Midbrain (tissue), 1 donor: ENCODE results near the gene ZNF74.

ENCODE experiments used
- DNase-seq: peaks from one replicate; lab custom pipeline; 2025; lab: John Stamatoyannopoulos, UW

ZNF74 gene

DNA sequence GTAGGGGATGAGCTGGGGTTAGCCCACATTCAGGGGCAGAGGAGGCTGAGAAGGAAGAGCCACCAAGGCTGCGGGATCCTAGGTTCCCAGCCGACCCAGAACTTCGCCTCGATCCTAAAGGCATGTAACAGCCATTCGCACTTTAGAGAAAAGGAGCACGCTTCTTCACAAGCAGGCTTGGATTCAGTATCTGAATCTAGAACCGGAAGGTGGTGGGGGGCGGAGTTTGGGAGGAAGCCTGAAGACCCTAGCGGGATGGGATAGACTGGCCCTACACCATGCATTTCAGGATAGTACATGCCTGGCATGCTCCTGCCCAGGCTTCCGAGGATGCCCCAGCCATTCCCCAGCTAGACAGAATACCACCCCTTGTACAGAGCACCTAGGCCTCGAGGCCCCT, 39.2 kb downstream of the ZNF74 start:
- no peak for DNase-seq

- no peak for DNase-seq
These were observed 39.8 kb downstream of the ZNF74 start for GRCh38 chr22:20433686-20434241.

- DNase-seq = no peak
These were observed 40.4 kb downstream of the ZNF74 start for GRCh38 chr22:20434264-20434751.

- no peak for DNase-seq
These were observed 40.8 kb downstream of the ZNF74 start for GRCh38 chr22:20434773-20435172.

GRCh38 chr22:20435436-20436306, 41.7 kb downstream of the ZNF74 start:
- DNase-seq = no peak

DNA sequence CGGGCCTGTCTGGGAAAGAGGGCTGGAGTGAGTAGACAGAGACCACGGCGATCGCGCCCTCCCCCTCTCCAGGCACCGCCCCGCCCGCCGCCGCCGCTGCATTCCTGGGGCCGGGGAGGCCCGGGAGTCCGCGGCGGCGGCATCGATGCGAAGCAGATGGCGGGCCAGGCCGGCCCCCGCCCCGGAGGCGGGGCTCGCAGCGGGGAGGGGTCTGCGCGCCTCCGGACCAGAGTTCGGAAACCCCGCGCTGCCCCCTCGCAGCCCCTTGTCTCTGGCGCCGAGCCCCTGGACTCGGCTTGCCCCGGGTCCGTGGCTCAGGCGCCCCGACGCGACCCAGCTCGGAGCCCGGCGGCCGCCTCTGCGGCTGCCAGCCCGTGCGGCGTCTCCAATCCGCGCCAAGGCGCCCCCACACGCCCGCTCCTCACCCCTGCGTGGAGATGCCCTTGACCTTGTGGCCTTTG, 42.4 kb downstream of the ZNF74 start:
- no peak for DNase-seq

DNA sequence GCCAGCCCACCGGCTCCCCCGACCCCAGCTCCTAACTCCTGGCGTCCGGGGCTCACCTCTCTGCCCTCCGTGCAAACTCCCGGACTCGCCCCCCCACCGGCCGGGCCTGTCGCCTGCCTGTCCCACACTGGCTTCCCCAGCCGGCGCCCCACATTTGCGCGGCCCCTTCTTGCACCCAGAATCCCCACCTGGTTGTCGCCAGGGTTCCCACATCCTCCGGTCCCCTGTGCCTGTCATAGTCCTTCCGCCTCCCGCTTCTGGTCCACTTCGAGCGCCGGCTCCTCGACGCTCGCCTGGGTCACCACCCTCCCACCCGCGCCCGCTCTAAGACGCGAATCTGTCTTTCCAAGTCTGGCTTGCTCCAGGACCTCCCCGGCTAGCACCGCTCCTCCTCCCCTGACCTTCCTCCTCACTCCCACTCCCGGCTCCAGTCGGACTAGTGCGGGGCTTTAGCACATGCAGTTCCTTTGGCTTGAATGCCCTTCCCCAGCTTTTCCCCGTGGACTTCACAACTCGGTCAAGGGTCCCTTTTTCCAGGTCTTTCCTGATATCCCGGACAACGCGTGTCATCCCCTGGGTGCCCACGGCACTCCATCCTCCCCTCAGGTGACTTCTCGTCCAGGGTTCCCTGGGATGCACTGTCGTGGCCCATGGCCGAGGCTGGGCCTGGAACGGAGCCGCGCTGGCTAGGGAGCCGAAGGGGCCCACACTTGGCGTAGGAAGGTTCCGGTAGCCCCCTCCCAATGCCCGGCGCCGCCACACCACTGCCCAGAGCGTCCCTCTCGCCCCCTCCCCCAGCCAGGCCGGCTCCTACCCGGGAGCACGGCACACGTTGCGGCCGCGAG, 43.0 kb downstream of the ZNF74 start:
- DNase-seq = no peak

GRCh38 chr22:20437613-20438426, 43.9 kb downstream of the ZNF74 start, which contains the start of gene SCARF2:
Gene SCARF2 (minus strand): TSS chr22:20437825. CDS start chr22:20437754, 71 bp downstream.
- no peak for DNase-seq

DNA sequence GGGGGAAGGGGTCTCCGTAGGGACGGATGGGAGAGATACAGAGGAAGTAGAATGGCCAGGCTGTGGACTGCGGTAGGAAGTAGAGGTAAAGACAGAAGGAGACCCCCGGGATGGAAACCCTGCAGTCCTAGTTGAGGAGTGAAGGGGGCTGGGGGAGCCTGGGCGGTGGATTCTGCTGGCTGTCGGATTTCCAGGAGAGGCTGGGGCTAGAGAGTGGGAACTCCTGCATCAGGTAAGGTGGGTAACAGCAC, 44.4 kb downstream of the ZNF74 start:
- DNase-seq = no peak

DNA sequence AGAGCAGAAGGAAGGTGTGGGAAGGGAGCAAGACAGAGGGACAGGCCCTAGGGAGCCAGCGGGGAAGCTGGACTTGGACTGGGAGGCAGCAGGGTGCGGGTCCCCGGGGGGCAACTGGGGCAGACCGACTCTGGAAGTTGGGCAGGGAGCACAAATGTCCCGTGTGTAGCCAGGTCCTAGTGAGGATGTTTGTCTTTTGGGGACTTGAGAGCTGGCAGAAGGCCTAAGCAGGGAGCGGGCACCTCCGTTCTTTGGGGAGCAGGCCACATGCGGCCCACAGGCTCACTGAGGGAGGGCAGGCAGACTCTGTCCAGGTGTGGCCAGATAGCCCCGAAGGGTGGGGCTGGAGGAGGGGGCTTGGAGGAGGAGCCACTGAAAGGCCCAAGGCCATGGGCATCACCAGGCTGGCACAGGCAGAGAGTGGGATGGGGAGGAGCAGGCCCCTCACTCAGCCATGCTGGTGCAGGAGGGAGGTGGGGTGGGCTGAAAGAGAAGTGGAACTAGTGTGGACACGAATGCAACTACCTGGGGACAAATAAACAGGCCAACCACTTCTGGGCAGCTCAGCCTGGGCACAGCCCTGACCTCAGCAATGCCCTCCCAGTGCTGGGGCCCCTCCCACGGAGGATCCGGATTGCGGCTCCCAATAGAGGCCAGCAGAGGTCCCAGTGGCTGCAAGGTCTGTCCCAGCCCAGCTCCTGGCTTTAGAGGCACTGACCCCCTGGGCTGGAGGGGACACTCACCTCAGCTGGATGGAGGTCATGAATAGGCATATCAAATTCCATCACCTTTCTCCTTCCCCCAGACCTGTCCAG, 44.9 kb downstream of the ZNF74 start:
- no peak for DNase-seq

GRCh38 chr22:20439556-20439927, 45.6 kb downstream of the ZNF74 start:
- DNase-seq = no peak

DNA sequence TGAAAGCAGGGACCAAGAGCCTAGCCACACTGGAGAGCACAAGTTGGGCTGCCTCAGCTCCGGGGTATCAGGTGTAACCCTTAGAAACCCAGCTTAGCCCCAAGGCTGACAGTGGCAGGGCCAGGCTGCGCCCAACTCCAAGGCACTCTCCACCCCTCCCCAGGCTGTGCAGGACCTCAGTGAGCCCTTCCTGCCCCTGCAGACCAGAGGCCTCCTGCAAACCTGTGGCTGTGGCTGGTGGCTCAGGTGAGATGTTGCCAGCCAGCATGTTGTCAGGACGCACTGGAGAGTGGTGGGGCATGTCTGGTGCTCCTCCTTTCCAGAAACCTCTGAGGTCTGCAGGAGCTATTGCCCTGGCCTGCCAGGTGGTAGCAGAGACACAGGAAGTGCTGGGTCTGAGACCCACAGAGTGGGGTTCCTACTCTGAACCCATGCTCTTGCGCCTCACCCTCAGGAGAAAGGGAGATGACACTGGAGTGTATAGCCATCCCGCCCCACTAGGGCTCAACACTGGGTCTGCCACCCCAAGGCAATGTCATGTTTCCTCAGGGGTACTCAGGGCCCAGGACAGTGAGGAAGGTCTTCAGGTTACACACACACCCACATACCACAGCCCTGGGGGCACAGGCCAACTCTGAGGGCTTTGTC, 46.1 kb downstream of the ZNF74 start:
- no peak for DNase-seq

DNA sequence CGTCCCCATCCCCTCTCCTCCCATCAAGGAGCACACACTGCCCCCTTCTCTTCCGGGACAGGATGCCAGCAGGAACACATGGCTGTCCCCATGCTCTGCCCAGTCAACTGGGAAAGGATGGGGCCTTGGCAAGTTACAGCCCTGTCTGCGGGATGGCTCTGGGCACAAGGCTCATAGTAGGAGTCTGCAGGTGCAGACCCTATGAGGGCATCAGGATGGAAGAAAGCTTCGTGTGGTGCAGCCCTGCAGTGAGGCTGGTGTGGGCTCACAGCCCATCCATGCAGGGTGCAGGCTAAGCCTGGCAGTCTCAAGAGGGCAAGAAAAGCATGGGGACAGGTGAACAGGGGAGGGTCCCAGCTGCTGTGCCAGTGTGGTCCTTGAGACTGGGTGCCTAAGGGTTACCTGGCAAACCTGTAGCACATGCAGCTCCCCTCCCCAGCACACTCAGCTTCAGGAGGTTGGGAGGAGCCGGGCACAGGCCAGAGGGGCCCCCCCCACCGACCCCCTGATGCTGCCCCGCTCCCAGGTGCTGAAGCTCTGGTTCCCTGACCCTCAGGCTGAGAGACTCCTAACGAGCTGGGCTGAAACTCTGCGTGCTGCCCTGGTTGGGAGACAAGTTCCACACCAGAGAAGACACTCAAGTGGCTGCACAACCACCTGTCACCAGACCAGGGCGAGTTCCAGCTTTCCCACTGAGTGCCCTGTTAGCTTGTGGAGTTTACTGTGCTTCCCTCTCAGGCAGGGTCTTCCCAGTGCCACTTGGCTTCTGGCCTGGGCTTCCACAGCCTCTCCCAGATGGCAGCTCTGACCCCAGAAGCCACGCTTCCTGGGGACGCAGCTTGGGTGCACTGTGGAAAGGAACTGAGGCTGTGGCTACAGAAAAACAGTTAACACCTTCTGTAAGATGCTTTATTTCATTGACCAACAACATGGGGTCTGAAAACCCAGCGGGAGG, 47.0 kb downstream of the ZNF74 start:
- DNase-seq = no peak

DNA sequence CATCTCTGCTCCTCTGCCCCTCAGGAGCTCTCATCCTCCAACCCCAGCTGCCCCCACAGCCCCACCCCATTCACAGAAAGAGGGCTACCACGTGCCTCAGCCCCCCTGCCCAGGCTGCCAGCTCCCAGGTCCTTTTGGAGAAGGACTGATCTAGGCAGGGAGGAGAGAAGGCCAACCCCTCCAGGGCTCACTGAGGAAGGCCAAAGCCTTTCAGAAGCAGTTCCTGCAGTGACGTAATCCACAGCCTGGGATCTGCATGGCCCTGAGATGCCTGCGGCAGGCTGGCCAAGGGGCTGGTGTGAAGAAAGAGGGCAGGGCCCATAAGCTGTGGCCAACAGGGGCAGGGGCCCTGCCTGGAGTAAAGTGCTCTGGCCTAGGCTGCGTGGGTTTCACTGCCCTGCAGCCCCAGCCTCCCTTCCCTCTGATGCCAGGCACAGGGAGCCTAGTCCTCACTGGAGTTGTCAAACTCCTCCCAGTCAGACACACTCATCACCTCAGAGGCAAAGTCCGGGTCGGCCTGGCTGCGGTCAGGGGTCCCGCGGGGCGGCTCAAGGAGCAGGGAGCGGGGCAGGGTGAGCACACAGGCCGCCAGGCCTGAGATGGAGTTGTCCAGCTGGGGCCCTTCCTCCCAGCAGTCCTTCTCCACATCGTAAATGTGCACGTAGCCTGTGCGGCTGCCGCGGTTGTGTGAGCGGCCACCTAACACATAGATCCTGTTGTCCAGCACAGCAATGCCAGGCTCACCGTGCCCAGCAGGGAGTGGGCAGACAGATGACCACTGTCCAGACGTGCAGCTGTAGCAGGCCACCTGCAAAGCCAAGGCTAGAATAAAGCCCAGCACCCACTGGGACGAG, 47.9 kb downstream of the ZNF74 start:
- no peak for DNase-seq

DNA sequence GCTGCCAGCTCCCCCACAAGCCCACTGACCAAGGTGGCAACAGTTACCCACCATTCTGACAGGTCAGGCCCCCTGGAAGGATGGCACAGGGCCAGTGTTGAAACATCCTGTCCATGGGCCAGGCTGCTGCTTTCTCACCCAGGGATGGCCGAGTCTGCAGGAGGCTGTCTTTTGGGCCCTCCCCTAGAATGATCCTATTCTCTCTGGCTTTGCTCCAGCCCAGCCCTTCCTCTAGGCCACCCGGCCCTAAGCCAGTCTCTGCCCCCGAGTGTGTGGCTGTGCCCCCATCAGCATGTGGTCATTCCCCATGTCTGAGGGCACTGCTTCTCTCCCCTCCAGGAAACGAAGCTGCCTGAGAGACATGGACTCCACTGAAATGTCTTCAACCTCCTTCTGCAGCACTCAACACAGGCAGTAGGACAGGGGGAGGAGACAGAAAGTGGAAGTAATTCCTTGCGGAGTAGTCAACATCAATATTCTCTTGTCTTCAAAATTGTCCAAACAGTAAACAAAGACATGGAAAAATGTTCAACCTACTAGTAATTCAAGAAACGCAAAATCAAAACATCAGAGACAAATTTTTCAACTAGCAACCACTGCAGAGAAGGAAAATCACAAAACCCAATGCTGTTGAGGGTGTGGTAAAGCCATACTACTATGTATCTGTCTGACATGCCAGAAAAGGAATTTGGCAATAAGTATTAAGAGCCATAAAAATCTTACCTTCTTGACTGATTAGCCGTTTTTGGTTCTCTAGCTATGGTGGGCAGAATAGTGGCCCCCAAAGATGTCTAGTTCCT, 48.7 kb downstream of the ZNF74 start:
- no peak for DNase-seq

- no peak for DNase-seq
These were observed 50.4 kb downstream of the ZNF74 start for GRCh38 chr22:20444325-20444724.

DNA sequence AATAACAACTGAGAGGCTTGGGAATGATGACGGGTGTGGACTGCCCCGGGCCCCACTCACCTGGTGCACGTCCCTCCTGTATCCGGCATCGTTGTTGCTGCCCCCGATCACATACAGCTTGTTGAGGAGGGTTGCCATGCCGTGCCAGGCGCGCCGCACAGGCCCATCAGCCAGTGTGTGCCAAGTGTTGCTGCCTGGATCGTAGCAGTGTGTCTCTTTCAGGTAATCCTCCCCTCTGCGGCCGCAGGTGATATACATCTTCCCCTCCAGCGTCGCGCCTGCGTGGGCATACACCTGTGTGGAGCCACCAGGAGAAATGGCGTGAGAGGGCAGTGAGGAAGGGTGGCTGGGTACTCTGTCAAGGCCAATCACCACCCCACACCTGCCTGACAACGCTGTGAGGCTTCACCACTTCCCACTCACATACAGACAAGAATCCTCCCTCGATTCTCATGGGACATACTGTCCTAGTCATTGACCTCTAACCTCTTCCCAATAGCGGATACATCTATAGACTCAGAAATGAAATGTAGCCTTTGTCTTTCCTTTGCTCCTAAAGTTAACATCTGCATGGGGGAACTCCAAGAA, 52.5 kb downstream of the ZNF74 start:
- DNase-seq = no peak
